ENCODE measurements around the gene BRAP. TPM values are rescaled to one million over a fixed set of nuclear protein-coding genes. Genes with fewer than 3 reads are reported as not detected.
"Not testable (repeated sequence)": the region's sequence is repeated elsewhere in the genome, so short reads cannot be mapped to it uniquely, and the experiment has no call there.

BRAP gene
- polyA plus RNA-seq, 1 experiment: 24.4 TPM

GRCh38 chr12:111597831-111598636, 87.7 kb downstream of the BRAP start:
- no peak for DNase-seq (ENCODE audit: low read depth, low spot score)
- peak overlapping the region; percentile 68 for H3K27ac ChIP-seq (ENCODE audit: low read depth, low read length)
- TF ChIP-seq, protein P1, sequence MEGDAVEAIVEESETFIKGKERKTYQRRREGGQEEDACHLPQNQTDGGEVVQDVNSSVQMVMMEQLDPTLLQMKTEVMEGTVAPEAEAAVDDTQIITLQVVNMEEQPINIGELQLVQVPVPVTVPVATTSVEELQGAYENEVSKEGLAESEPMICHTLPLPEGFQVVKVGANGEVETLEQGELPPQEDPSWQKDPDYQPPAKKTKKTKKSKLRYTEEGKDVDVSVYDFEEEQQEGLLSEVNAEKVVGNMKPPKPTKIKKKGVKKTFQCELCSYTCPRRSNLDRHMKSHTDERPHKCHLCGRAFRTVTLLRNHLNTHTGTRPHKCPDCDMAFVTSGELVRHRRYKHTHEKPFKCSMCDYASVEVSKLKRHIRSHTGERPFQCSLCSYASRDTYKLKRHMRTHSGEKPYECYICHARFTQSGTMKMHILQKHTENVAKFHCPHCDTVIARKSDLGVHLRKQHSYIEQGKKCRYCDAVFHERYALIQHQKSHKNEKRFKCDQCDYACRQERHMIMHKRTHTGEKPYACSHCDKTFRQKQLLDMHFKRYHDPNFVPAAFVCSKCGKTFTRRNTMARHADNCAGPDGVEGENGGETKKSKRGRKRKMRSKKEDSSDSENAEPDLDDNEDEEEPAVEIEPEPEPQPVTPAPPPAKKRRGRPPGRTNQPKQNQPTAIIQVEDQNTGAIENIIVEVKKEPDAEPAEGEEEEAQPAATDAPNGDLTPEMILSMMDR (IDR thresholded peaks at IDR 0.05; ENCODE audit: low read depth, low read length): no peak
- H3K9me3 ChIP-seq (ENCODE audit: control insufficient read depth, insufficient read depth, low read length): peaks cover 7% of the 10 kb centered on the region; the same call in 1 of the 2 replicates
- CTCF ChIA-PET: no interaction called here
- H3K27me3 ChIP-seq (ENCODE audit: control insufficient read depth, insufficient read depth, low read length): no peaks in the 10 kb centered on the region
- peak overlapping the region; percentile 87 for H3K4me3 ChIP-seq (ENCODE audit: low read depth, low read length)
- POLR2A ChIA-PET: interaction anchor here (0.5 kb wide), 1 partner anchor 102 kb away, joined by 3 read pairs; no protein-coding TSS in a partner anchor

GRCh38 chr12:111596985-111597830, 88.5 kb downstream of the BRAP start:
- CTCF ChIA-PET: interaction anchor here (0.6 kb wide), 1 partner anchor 1117 kb away, joined by 4 read pairs; no protein-coding TSS in a partner anchor
- DNase-seq (ENCODE audit: low read depth, low spot score): no peak

DNA sequence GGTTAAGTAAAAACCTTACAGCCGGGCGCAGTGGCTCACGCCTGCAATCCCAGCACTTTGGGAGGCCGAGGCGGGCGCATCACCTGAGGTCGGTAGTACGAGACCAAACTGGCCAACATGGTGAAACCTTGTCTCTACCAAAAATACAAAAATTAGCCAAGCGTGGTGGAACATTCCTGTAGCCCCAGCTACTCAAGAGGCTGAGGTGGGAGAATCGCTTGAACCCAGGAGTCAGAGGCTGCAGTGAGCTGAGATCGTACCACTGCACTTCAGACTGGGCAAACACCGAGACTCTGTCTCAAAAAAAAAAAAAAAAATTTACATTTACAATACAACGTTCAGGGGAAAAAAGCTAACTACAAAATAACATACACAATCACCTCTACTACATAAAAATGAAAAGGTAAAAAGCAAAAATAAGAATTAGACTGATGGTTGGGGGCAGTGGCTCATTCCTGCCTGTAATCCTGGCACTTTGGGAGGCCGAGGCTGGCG, 90.4 kb downstream of the BRAP start:
- not testable (repeated sequence) for H3K27me3 ChIP-seq (ENCODE audit: control insufficient read depth, insufficient read depth, low read length); DNase-seq (ENCODE audit: low read depth, low spot score); H3K27ac ChIP-seq (ENCODE audit: low read depth, low read length); H3K9me3 ChIP-seq (ENCODE audit: control insufficient read depth, insufficient read depth, low read length)
- H3K4me3 ChIP-seq (ENCODE audit: low read depth, low read length): peak overlapping the region; percentile 17; the same call in 1 of the 2 replicates
- POLR2A ChIA-PET: interaction anchor here (0.6 kb wide), 1 partner anchor 419 kb away, joined by 3 read pairs; no protein-coding TSS in a partner anchor
- CTCF ChIA-PET: interaction anchor here (0.7 to 1.1 kb wide), 3 partner anchors 8 to 143 kb away, joined by 3 to 4 read pairs (median 3); no protein-coding TSS in a partner anchor

More at GRCh38 chr12:111596985-111597830, 88.5 kb downstream of the BRAP start:
- POLR2A ChIA-PET: no interaction called here
- TF ChIP-seq, protein P1 (IDR thresholded peaks at IDR 0.05; ENCODE audit: low read depth, low read length): no peak
- Histone ChIP-seq H3K27me3 (ENCODE audit: control insufficient read depth, insufficient read depth, low read length) (no peaks in the 10 kb centered on the region), H3K27ac (ENCODE audit: low read depth, low read length) (peak overlapping the region; percentile 68), H3K4me3 (ENCODE audit: low read depth, low read length) (peak overlapping the region; percentile 87), H3K9me3 (ENCODE audit: control insufficient read depth, insufficient read depth, low read length) (peaks cover 7% of the 10 kb centered on the region; the same call in 1 of the 2 replicates)

Other genes with a start within 250 kb of the BRAP start
- 19.1 and 28.4 TPM in 2 replicates for gene ATXN2, start 86.6 kb downstream of the BRAP start, polyA plus RNA-seq (2011; rRNA removed)
- gene ACAD10, start 97 bp upstream of the BRAP start, polyA plus RNA-seq (2011; rRNA removed): 17.0 and 18.8 TPM in 2 replicates
- 84.1 and 90.8 TPM in 2 replicates for gene ALDH2, start 81.0 kb upstream of the BRAP start, polyA plus RNA-seq (2011; rRNA removed)
- 32.1 and 33.5 TPM in 2 replicates for gene MAPKAPK5, start 156.3 kb upstream of the BRAP start, polyA plus RNA-seq (2011; rRNA removed)

Measured in AG04450 (cell line).